Neural cell (in vitro differentiated cells): Measurements from ENCODE around the gene GEMIN5. TPM values are rescaled to one million over a fixed set of nuclear protein-coding genes. Genes with fewer than 3 reads are reported as not detected.

Experiments
- H2AFZ ChIP-seq: fragments of 200-600, 300-800 bp; sonication (generic), shearing (Covaris generic); 2 replicates; pipeline ENCODE4 v1.6.0; 2014; ENCODE audit warnings: low read depth, mild to moderate bottlenecking, antibody characterized with exemption, low read length, moderate library complexity
- H3F3A ChIP-seq: fragments of 200-600 bp; shearing (Covaris generic); 2 replicates; pipeline ENCODE4 v1.6.1; 2016; ENCODE audit warnings: mild to moderate bottlenecking, moderate library complexity, mixed read lengths, antibody characterized with exemption, low read length; ENCODE audit not compliant: insufficient read depth, poor library complexity, severe bottlenecking
- H3K27ac ChIP-seq: fragments of 200-600, 300-800 bp; sonication (generic), shearing (Covaris generic); 2 replicates; pipeline ENCODE4 v1.5.1; 2014; ENCODE audit warnings: mild to moderate bottlenecking, low read length, moderate library complexity
- H3K27me3 ChIP-seq: fragments of 300-800, 200-600 bp; sonication (generic), shearing (Covaris generic); 2 replicates; pipeline ENCODE4 v1.6.0; 2014; ENCODE audit warnings: mild to moderate bottlenecking, low read depth, low read length, moderate library complexity; ENCODE audit not compliant: insufficient read depth
- H3K36me3 ChIP-seq: fragments of 300-800, 200-600 bp; sonication (generic), shearing (Covaris generic); 2 replicates; pipeline ENCODE4 v1.5.1; 2014; ENCODE audit warnings: mild to moderate bottlenecking, antibody characterized with exemption, low read length, moderate library complexity; ENCODE audit not compliant: insufficient read depth
- H3K4me2 ChIP-seq: fragments of 300-800, 200-600 bp; sonication (generic), shearing (Covaris generic); 2 replicates; pipeline ENCODE4 v1.6.0; 2014; ENCODE audit warnings: mild to moderate bottlenecking, low read length
- H3K4me3 ChIP-seq: fragments of 300-800, 200-600 bp; sonication (generic), shearing (Covaris generic); 2 replicates; pipeline ENCODE4 v1.5.1; 2014; ENCODE audit warnings: mild to moderate bottlenecking, low read length, moderate library complexity
- H3K79me2 ChIP-seq: fragments of 200-600 bp; shearing (Covaris generic); replicated peaks from 2 replicates; pipeline ENCODE4 v1.6.0; 2014; ENCODE audit warnings: mild to moderate bottlenecking, low read length, moderate library complexity; ENCODE audit not compliant: insufficient read depth
- H3K9ac ChIP-seq: fragments of 300-800, 200-600 bp; sonication (generic), shearing (Covaris generic); 2 replicates; pipeline ENCODE4 v1.6.1; 2016; ENCODE audit warnings: mild to moderate bottlenecking, low read length, mixed read lengths
- H3K9me2 ChIP-seq: fragments of 200-600 bp; shearing (Covaris generic); 2 replicates; pipeline ENCODE4 v1.6.1; 2016; ENCODE audit warnings: mild to moderate bottlenecking, low read length, mixed read lengths; ENCODE audit not compliant: insufficient read depth
- H3K9me3 ChIP-seq: fragments of 200-600, 300-800 bp; sonication (generic), shearing (Covaris generic); 2 replicates; pipeline ENCODE4 v1.6.1; 2016; ENCODE audit warnings: mild to moderate bottlenecking, mixed run types, low read length, moderate library complexity, mixed read lengths
- H4K20me1 ChIP-seq: fragments of 200-600 bp; shearing (Covaris generic); 2 replicates; pipeline ENCODE4 v1.6.1; 2016; ENCODE audit warnings: mild to moderate bottlenecking, mixed run types; ENCODE audit not compliant: insufficient read depth
- EP300 ChIP-seq: fragments of 450-650 bp; conservative IDR thresholded peaks from 2 replicates; pipeline ENCODE4 v1.6.1; 2014; ENCODE audit warnings: antibody characterized with exemption, mild to moderate bottlenecking, moderate library complexity; ENCODE audit not compliant: poor library complexity, severe bottlenecking
- EZH2 ChIP-seq: fragments of 200-600, 300-800 bp; shearing (Covaris generic), sonication (generic); IDR thresholded peaks from 2 replicates; pipeline ENCODE4 v1.6.1; 2014; ENCODE audit warnings: antibody characterized with exemption, low read length, borderline replicate concordance, mild to moderate bottlenecking; ENCODE audit not compliant: insufficient read depth, poor library complexity, severe bottlenecking
- MXI1 ChIP-seq: fragments of 450-650 bp; conservative IDR thresholded peaks from 2 replicates; pipeline ENCODE4 v1.6.1; 2014; ENCODE audit warnings: antibody characterized with exemption, mild to moderate bottlenecking; ENCODE audit not compliant: poor library complexity, severe bottlenecking
- POLR2AphosphoS5 ChIP-seq: IDR thresholded peaks from 2 replicates; pipeline ENCODE4 v1.6.1; 2012
- RAD21 ChIP-seq: fragments of 450-650 bp; conservative IDR thresholded peaks from 2 replicates; pipeline ENCODE4 v1.6.1; 2014; ENCODE audit warnings: antibody characterized with exemption, mild to moderate bottlenecking, moderate library complexity
- SMC3 ChIP-seq: fragments of 450-650 bp; conservative IDR thresholded peaks from 2 replicates; pipeline ENCODE4 v1.6.1; 2014; ENCODE audit warnings: antibody characterized with exemption, mild to moderate bottlenecking, moderate library complexity; ENCODE audit not compliant: poor library complexity
- TAF1 ChIP-seq: IDR thresholded peaks from 2 replicates; pipeline ENCODE4 v1.6.1; 2012; ENCODE audit warnings: low read depth
- polyA plus RNA-seq: library from polyadenylated mRNA; depleted of rRNA; stranded (reverse); fragments of >200 nt; gene quantifications from 2 replicates; pipeline ENCODE4 v1.2.3, GENCODE V29; 2014
- TF ChIP-seq, protein P1 (sequence below): fragments of 450-650 bp; IDR thresholded peaks from 2 replicates; pipeline ENCODE4 v1.5.1; 2014; ENCODE audit warnings: antibody characterized with exemption, mild to moderate bottlenecking, moderate library complexity; ENCODE audit not compliant: poor library complexity, severe bottlenecking
- TF ChIP-seq, protein P2 (sequence below): IDR thresholded peaks from 2 replicates; pipeline ENCODE4 v1.6.1; 2012; ENCODE audit warnings: borderline replicate concordance

Gene GEMIN5
- polyA plus RNA-seq, 1 donor from 2014 or later: 13.0 TPM

DNA sequence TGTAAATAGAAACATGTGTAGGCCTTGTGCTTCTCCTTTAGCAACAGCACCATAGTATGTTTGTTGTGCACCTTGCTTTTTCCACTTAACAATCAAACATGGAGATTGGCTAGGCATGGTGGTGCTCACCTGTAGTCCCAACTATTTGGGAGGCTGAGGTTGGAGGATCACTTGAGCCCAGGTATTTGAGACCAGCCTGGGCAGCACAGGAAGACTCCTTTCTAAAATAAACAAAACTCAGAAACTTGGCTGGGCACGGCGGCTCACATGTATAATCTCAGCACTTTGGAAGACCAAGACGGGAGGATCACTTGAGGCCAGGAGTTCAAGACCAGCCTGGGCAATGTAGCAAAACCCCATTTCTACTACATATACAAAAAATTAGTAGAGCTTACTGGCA, 86.7 kb downstream of the GEMIN5 start:
- Histone ChIP-seq H3K9ac (no peak overlapping the region), H3K9me3 (no peaks in the 10 kb centered on the region), H3F3A (no peaks in the 10 kb centered on the region), H3K4me2 (no peak overlapping the region), H3K27ac (no peak overlapping the region), H3K9me2 (no peaks in the 10 kb centered on the region), H3K4me3 (no peak overlapping the region), H3K36me3 (no peaks in the 10 kb centered on the region), H4K20me1 (no peaks in the 10 kb centered on the region), H2AFZ (no peak overlapping the region), H3K27me3 (no peaks in the 10 kb centered on the region), H3K79me2 (no peaks in the 10 kb centered on the region)
- TF ChIP-seq, protein P1, sequence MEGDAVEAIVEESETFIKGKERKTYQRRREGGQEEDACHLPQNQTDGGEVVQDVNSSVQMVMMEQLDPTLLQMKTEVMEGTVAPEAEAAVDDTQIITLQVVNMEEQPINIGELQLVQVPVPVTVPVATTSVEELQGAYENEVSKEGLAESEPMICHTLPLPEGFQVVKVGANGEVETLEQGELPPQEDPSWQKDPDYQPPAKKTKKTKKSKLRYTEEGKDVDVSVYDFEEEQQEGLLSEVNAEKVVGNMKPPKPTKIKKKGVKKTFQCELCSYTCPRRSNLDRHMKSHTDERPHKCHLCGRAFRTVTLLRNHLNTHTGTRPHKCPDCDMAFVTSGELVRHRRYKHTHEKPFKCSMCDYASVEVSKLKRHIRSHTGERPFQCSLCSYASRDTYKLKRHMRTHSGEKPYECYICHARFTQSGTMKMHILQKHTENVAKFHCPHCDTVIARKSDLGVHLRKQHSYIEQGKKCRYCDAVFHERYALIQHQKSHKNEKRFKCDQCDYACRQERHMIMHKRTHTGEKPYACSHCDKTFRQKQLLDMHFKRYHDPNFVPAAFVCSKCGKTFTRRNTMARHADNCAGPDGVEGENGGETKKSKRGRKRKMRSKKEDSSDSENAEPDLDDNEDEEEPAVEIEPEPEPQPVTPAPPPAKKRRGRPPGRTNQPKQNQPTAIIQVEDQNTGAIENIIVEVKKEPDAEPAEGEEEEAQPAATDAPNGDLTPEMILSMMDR: no peak
- TF ChIP-seq, protein P2, sequence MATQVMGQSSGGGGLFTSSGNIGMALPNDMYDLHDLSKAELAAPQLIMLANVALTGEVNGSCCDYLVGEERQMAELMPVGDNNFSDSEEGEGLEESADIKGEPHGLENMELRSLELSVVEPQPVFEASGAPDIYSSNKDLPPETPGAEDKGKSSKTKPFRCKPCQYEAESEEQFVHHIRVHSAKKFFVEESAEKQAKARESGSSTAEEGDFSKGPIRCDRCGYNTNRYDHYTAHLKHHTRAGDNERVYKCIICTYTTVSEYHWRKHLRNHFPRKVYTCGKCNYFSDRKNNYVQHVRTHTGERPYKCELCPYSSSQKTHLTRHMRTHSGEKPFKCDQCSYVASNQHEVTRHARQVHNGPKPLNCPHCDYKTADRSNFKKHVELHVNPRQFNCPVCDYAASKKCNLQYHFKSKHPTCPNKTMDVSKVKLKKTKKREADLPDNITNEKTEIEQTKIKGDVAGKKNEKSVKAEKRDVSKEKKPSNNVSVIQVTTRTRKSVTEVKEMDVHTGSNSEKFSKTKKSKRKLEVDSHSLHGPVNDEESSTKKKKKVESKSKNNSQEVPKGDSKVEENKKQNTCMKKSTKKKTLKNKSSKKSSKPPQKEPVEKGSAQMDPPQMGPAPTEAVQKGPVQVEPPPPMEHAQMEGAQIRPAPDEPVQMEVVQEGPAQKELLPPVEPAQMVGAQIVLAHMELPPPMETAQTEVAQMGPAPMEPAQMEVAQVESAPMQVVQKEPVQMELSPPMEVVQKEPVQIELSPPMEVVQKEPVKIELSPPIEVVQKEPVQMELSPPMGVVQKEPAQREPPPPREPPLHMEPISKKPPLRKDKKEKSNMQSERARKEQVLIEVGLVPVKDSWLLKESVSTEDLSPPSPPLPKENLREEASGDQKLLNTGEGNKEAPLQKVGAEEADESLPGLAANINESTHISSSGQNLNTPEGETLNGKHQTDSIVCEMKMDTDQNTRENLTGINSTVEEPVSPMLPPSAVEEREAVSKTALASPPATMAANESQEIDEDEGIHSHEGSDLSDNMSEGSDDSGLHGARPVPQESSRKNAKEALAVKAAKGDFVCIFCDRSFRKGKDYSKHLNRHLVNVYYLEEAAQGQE: no peak
- TF ChIP-seq RAD21 (no peak), POLR2AphosphoS5 (no peak), SMC3 (no peak), MXI1 (no peak), TAF1 (no peak), EZH2 (no peak), EP300 (no peak)

DNA sequence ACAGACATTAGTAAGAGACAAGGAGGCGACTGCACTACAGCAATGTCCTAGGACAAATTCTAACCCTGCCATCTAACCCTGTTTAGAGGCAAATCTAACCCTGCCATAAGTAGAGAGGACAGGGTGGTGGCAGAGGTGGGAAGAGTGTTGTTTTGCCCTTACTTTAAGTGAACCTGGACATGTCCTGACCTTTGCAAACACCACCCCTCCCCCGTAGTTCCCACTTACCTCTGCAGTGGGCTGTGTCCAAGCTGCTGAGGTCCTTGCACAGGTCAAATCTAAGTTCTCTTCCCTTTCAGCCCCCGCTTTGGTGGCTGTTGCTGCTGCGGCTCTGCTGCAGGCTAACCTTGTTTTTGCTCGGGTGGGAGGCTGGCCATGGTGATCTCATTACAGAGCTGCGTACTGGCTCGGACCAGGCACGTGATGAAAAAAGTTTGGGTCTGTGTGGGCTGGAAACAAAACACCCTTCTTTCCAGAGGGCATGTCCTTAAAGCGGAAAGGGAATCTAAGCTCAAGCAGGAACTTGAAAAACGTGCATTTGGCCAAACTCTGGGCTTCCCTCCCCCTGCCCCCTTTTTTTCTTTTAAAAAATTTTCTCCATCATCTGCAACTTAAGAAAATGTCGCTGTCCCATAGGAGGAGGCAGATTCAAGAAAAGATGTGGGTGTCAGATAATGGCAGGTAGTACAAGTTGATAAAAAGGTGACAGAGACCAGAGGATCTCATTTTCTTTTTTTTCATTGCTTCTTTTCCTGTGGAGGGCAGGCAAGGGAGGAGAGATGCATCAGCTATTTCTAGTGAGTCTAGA, 87.6 kb downstream of the GEMIN5 start, which contains the start of gene FAXDC2:
TSS of gene FAXDC2 (minus strand) at position 349 of the 808 bp plus-strand sequence. CDS start 12,425 bp downstream, outside the sequence.
- Histone ChIP-seq H3K9me2 (no peaks in the 10 kb centered on the region), H3K9me3 (no peaks in the 10 kb centered on the region), H3F3A (no peaks in the 10 kb centered on the region), H3K79me2 (no peaks in the 10 kb centered on the region), H3K27me3 (no peaks in the 10 kb centered on the region), H2AFZ (no peak within 1 kb of the TSS), H3K4me2 (no peak within 1 kb of the TSS), H3K9ac (no peak within 1 kb of the TSS), H3K27ac (no peak within 1 kb of the TSS), H4K20me1 (no peaks in the 10 kb centered on the region), H3K4me3 (no peak within 1 kb of the TSS), H3K36me3 (no peaks in the 10 kb centered on the region)
- no peak for TF ChIP-seq EP300
- no peak for TF ChIP-seq SMC3
- TF ChIP-seq MXI1: no peak
- no peak for TF ChIP-seq TAF1
- TF ChIP-seq RAD21: no peak
